GM21723 (cell line): ENCODE measurements around the gene FGF14.

Experiments used
- ATAC-seq: cut with Tn5 transposase; IDR thresholded peaks from one replicate; pipeline ENCODE4 v1.9.1; 2021; ENCODE audit warnings: mild to moderate bottlenecking, moderate library complexity; ENCODE audit not compliant: unreplicated experiment

The FGF14 gene

DNA sequence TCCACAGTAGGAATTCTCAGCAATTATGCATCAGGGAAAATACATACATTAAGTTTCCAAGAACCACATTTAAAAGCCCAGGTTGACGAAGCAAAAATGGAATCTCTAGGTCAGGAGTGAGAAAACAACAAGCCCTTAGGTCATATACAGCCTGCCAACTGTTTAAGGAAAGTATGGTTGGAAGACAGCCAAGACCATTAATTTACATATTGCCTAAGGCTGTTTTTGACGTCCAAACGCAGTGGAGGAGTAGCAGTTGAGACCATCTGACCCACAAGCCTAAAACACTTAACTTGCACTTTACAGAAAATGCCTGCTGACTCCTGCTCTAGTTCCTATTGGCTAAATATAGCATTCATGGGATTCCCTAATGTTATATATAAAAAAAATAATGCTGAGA is 650.4 kb downstream of the FGF14 start:
- ATAC-seq, result peak; percentile 66

DNA sequence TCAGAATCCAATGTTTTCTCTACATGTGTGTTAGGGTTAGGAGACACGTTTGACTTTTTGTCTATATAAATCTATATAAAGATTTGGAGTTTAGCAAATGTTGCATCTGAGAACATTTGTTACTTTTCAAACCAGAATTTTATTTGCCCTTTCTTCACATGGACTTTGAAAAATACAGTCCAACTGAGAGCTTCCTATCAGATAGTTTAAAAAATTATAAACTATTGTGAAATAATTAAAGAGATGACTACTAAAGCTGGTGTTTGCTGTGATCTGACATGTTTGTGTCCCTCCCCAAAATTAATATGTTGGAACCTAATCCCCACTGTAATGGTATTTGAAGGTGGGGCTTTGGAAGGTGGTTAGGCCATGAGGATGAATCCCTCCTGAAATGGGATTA is 652.3 kb downstream of the FGF14 start:
- ATAC-seq, result no peak

DNA sequence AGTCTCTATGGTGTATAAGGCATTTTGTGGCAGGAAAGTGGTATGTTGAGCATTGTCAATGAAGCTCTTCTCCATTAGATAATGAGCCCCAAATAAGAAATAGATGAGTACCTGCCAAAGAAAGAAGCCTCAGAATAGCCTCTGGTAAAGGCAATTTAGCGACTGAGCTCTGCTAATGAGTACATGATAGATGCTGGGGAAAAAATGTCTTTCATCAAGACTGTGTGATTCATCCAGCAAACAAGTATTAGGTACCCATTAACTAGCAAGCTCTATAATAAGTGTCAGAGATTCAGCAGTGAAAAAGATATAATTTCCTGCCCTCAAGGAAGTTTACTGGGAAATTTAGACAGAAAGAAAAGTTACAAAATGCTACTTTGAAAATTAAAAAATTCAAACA is 654.8 kb downstream of the FGF14 start:
- ATAC-seq, result no peak

DNA sequence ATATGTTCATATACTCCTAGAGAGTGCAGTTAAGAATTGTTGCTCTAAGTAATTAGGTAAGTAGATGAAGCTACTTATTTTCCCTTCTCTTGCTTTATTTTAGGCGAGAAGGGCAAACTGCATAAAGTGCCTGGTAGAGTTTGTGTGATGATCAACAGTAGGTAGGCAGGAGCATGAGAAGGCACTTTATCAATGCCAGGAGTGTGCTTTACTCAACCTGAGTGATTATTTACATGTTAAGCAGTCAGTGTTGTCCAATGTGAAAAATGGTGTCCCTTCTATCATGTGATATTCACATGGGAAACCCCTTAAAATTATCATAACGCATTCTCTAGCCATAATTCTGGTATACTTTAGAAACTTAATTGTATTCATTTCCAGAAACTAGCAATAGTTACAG is 655.3 kb downstream of the FGF14 start:
- no peak for ATAC-seq

DNA sequence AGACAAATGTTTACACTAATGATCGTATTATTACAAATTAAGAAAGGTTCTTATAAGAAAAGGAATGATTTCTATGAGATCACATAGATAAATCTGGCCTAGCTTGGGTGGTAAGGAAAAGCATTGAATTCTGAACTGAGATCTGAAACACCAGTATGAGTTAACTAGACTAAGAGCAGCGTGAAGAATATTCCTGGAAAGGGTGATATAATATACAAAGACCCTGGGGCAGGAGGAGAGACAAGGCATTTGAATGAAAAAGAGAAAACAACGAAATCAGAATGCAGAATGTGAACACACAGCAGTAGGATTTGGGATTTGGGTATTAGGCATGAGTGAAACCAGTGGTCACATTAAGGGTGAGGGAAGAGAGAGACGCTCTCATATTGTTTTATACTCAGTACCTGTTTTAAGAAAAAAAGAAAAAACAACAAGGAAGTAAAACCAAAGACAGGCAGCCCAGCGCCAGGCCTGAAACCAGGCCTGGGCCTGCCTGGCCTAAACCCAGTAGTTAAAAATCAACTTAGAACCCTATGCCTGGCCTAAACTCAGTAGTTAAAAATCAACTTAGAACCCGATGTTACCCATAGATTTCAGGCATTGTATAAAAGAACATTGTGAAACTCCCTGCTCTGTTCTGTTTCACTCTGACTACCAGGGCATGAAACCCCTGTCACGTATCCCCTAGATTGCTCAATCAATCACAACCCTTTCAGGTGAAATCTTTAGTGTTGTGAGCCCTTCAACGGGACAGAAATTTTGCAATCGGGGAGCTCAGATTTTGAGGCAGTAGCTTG is 662.3 kb downstream of the FGF14 start:
- ATAC-seq, result peak; percentile 90

DNA sequence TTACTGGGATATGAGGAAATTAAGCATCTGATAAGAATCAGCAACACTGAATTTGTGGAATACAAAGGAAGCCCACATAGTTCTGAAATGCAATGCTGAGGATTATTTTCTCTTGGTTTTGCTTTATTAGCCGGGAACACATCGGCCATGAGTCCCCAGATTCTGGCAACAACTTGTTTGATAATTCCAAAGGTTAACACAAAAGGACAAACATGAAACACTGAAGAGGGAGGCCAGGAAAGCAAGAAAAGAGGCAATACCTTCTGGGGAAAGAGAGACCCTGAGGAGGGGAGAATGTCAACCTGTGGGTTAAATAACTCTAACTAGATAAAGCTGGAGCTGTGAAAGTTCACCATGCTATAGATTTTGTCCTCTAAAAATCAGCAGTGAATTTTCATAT is 663.5 kb downstream of the FGF14 start:
- no peak for ATAC-seq

DNA sequence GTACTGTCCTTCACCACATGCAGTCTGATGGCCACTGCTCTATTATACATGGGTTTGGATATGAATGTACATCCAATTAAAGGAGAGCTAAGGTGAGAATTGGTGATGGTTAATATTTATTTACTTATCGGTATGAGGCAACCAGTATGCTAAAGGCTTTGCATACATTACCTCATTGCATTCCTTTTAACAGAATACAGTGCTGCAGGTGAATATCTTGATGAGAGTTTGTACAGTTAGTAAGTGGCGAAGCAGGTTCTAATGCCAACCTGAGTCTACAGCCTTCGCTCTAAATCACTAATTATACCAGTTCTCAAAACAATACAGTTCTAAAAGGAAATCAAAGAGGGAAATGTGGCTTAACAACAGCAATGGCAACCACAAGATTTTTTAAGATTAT is 665.3 kb downstream of the FGF14 start:
- ATAC-seq, result no peak

DNA sequence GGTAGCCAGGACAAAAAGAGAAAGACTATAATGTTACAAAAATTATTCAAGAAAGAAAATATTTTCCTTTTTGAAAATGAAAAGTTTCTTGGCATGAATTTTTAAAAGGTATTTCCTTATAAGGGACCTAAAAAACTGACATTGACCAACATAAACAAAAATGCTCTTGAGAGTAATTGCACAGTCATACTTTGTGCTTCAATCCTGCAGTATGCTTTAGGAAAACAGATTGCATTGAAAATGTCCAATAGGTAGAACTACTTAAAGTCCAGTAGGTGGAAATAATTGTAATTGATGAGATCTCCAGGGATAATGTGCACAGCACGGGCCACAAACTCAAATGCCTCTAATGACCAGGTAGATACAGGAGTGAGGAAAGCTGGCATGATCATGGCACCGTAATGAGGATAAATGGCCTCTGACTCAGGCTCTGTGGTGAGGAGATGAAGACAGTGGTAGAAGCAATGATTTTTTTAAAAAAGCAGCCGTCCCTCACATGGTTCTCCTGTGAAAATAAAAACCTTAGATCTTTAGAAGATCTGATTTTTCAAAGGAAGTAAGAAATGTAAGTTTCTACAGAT is 671.3 kb downstream of the FGF14 start:
- ATAC-seq, result no peak

DNA sequence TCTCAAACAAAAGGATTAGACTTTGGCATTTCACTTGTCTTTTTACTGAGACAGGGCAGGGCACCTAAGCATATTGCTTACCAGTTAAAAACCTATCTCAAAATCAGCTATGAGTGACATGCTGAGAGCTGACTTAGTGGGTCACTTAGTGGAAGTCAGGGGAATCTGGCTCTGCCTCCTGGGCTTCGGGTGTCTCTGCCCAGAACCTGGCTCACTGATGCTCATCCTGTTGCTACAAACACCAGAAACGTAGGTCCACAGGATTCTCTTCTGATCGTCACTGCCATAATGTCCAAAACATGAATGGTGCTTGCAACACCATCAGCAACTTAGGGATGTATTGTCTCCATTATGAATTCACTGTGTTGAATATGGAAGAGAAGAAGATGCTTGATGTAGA is 673.2 kb downstream of the FGF14 start:
- no peak for ATAC-seq

DNA sequence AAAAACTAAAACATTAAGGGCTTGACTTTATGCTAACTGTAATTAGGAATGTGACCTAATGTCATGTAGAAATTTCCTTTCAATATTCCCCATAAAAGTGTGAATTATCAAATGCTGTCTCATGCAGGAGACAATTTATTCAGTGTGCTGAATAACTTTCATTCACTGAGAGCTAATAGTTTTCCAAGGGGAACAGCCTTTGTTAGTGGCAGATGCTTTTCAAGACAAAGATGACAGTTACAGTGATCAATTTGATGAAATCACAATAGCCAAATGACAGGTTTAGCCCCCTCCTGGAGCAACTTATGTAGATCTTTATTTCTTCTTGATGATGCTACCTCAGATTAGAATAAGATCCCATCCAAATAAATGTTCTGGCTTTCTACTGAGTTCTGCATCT is 673.8 kb downstream of the FGF14 start:
- no peak for ATAC-seq

DNA sequence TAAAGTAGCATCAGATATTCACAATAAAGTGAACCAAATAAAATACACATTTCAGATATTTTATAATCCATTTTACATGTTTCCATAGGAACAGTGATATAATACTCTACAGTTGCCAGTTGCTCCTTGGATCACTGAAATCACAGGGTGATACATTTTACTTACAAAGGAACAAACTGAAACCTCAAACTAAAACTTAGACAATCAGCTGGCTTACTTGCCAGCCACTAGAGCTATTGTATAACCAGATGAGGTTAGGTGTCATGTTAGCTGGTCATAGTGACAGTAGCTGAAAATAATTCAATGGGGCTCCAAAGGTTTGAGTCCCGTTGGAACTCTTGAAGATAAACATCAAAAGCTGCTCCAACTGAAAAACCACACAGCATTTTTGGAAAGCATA is 674.7 kb downstream of the FGF14 start:
- ATAC-seq, result no peak

DNA sequence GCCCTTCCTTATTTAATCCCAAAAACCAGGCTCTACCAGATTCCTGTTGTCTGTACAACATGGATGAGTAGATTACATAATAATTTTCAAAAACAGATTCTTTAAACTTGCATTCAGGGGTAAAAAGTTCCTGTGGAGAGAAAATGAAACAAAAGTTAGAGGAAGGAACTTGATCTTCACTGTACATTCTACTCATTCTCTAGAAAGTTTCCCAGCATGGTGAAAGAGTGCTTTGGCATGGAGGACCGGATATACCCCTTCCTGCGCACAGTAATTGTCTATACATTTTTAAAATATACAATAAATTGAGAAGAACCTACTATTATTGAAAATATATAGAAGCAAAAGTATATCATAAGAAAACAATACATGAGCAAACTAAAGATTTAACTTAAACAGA is 675.2 kb downstream of the FGF14 start:
- no peak for ATAC-seq

DNA sequence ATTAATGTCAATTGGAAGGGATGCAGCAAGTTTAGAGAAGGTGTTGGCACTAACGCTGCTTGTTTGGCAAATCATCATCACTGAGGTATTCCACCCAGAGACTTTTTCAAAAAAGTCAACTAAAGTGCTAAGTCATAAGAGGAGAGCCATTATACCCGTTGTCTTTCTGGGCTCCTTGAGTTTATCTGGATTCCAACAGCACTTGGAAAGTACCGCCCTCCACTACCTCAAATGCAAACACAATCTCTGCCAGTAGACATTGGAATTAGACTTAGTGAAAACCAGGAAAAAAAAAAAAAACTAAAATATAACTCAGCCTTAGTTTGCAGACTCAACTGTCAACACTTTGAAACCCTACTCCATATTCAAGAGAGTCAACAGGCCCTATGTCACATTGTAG is 683.4 kb downstream of the FGF14 start:
- ATAC-seq, result no peak

DNA sequence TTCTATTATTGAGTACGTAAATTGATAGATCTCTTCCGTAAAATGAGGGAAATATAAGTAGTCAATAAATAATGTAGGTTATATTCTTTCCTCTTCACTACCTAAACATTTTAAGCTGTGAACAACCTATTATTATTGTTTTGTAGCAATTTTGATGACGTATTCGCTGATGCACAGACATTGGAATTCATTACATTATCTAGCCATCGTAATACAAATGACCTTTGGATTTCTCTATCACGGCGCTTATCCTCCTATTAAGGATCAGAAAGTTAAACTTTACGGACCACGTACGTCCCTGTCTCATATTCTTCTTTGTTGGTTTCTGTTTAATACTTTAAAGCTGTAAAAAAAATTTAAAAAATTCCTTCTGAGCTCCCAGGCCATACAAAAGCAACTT is 684.5 kb downstream of the FGF14 start:
- no peak for ATAC-seq

DNA sequence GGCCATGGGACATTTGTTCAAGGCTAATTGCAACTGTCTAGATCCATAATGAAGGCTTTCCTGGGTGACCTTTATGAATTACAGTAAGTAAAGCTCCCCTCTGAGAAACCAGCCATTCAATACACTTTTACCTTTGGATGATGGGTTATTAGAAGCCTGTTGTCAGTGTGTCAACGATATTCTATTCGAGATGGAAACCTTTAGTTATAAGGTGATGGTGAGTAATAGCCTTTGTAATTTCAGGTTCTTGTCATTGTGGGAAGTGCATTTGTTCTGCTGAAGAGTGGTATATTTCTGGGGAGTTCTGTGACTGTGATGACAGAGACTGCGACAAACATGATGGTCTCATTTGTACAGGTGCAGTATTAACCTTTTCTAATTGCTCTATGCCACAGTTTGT is 687.7 kb downstream of the FGF14 start:
- ATAC-seq, result no peak

DNA sequence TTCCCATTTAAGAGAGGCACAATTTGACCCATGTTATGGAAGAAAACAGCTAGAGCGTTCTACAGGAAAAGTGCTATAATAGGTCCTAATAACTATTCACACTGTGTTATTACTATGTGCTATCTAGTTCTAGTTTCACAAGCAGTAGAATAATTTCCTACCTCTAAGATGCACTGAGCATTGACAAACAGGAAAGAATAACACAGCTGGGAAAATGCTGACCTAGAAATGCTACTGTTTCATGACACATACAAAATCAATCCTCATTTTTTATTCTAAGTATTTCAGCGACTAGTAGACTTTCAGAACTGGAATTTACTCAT is 689.9 kb downstream of the FGF14 start:
- ATAC-seq, result no peak

DNA sequence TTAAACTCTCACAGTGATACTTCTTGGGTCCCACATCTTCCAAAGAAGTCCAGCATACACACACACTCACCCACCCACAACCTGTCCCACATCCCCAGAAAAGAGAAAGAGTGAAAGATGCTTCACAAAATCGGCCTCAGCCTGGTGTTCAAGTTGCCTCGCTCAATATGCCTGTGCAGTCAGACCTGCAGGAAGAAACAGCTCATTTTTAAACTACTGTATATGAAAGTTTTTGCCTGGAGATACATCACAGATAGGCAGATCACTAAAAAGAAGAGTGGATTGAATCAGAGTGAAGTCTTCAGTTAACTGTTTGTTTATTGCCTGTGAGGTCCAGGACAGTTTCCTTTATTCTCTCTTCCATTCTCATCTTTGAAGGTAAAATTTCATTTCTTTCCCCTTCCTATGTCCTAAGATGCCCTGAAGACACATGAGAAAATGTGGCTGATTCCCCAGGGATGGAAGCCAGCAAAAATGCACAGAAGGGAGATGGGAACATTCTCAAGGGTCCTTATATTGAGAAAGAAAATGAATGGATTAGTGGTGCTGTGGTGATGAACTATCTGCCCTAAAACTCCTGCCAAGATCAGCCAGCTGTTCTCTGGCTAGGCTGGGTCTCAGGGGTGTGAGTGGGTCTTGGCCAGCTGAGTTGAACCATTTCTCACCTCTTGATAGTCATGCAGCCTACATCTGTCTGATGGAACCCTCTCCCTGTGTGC is 690.4 kb downstream of the FGF14 start:
- no peak for ATAC-seq

DNA sequence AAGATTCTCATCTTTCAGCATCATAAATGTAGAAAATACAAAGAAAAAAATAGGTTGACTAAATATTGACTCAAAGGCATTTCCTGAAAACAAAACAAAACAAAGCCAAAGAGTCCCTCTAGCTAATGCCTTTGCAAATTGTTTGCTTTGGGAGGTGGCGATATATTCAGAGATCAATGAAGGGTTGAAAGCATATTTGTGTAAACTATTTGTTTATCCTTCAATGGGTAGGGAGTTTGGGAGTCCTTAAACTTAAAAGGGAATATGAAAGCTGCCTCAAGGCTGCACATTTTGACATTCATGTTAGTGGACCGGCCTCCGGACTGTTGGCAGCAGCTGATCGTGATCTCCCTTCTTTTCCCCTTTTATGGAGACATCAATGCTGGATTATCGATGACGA is 691.9 kb downstream of the FGF14 start:
- ATAC-seq, result no peak

DNA sequence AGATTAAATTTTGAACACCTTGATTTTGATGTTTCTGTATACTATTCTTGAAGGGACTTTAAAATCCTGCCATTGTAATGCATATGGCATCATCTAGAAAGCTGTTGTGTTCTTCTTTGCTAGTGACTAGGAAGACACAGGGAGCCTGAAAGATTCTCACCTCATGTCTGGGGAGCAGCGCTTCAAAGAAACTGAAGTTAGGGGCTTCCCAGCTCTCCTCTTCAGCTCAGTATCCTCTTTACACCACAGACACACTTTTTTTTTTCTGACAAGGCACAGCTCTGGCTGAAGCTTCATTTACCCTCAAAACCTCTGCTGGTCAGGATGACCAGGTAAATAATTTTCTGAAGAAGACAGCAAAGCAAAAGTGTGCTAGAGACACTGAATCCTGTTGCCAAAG is 693.7 kb downstream of the FGF14 start:
- ATAC-seq, result no peak

DNA sequence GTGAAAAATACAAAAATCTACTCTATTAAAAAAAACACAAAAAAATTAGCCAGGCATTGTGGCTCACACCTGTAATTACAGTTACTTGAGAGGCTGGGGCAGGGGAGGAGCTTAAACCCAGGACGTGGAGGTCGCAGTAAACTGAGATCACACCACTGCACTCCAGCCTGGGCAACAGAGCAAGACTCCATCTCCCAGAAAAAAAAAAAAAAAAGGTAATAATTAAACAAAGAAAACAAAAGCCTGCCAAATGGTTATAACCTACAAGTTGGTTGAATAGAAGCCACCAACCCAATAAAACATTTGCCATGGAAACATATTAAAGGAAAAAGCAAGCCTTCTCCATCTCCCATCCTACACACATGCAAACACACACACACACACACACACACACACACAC is 694.2 kb downstream of the FGF14 start:
- ATAC-seq, result no peak

DNA sequence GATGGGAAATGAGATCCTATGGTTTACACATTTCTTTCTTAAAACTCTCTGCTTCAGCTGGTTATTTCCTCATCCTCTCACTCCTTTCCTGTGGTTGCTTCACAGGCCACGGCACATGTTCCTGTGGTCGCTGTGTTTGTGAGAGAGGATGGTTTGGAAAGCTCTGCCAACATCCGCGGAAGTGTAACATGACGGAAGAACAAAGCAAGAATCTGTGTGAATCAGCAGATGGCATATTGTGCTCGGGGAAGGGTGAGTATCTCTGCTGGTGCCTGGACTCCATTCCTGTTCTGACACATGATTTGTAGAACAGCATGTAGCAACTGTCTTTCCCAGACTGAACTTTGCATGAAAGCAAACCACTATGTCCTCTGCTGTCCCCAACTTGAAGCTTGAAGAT is 695.2 kb downstream of the FGF14 start:
- ATAC-seq, result no peak

DNA sequence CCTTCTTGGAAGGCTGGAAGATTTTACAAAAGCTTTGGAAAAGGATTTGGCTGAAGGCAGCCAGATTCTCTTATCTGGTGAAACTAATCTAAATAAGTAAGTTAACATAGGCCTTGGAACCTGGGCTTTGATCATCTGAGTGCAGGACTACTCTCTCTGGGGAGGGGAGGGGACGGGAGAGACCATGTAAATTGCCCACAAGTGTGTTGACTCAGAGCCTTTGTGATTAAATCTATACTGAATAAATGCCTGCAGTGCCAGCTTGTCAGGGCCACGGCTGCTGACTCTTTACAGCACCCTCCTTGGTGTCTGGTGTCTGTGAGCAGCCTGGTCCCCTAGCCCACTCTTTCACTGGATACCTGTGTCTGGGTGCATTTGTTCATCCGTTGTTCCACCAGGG is 698.0 kb downstream of the FGF14 start:
- ATAC-seq, result no peak
